GM12892 (cell line): Measurements from ENCODE around the gene CLEC2A.

ENCODE experiments used
- POLR2A ChIP-seq: IDR thresholded peaks from 2 replicates; pipeline ENCODE4 v1.6.1; 2011; ENCODE audit warnings: low read depth, low read length, control low read depth
- POLR2AphosphoS5 ChIP-seq: IDR thresholded peaks from 2 replicates; pipeline ENCODE4 v1.6.1; 2011; ENCODE audit warnings: low read depth, low read length, control low read depth
- TAF1 ChIP-seq: IDR thresholded peaks from 2 replicates; pipeline ENCODE4 v1.6.1; 2011; ENCODE audit warnings: low read depth, mild to moderate bottlenecking, control low read depth, low read length, borderline replicate concordance

GRCh38 chr12:9920451-9920850 lies 11.7 kb downstream of the CLEC2A start:
- TF ChIP-seq POLR2A, result no peak
- no peak for TF ChIP-seq POLR2AphosphoS5
- no peak for TF ChIP-seq TAF1
